GM19372 (cell line): ENCODE measurements around the gene MAGED1.
"Not testable (repeated sequence)": the region's sequence is repeated elsewhere in the genome, so short reads cannot be mapped to it uniquely, and the experiment has no call there.

ENCODE experiments used
- ATAC-seq: cut with Tn5 transposase; IDR thresholded peaks from one replicate; pipeline ENCODE4 v1.9.1; 2021; ENCODE audit warnings: mild to moderate bottlenecking, low read depth, moderate library complexity; ENCODE audit not compliant: unreplicated experiment

Gene MAGED1

DNA sequence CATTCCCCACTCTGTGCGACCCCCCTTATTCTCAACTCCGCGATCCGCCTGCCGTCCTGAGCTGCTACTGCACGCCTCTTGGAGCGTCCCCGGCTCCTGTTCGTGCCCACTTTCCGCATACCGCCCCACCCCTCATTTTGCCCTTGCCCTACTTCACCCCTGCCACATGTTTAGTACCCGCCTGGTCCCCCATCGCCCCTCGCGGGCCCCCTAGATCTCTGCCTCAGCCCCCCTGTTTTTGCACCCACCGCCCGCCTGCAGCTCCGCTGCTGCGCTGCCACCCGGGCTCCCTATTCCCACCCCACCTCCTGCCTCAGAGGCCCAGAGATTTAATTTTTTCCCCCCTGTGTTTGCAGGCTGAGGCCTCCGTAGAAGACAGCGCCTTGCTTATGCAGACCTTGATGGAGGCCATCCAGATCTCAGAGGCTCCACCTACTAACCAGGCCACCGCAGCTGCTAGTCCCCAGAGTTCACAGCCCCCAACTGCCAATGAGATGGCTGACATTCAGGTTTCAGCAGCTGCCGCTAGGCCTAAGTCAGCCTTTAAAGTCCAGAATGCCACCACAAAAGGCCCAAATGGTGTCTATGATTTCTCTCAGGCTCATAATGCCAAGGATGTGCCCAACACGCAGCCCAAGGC is 1.4 kb downstream of the MAGED1 start:
- peak; percentile 59 for ATAC-seq

- no peak for ATAC-seq
Measured at GRCh38 chrX:51896626-51897025, 3.2 kb downstream of the MAGED1 start.

- ATAC-seq: no peak
Measured at GRCh38 chrX:51899741-51900140, 6.3 kb downstream of the MAGED1 start.

GRCh38 chrX:51902510-51903050 is 9.2 kb downstream of the MAGED1 start:
- no peak for ATAC-seq

GRCh38 chrX:51905152-51905551 is 11.7 kb downstream of the MAGED1 start:
- not testable (repeated sequence) for ATAC-seq

GRCh38 chrX:51905711-51906110 is 12.3 kb downstream of the MAGED1 start:
- no peak for ATAC-seq

DNA sequence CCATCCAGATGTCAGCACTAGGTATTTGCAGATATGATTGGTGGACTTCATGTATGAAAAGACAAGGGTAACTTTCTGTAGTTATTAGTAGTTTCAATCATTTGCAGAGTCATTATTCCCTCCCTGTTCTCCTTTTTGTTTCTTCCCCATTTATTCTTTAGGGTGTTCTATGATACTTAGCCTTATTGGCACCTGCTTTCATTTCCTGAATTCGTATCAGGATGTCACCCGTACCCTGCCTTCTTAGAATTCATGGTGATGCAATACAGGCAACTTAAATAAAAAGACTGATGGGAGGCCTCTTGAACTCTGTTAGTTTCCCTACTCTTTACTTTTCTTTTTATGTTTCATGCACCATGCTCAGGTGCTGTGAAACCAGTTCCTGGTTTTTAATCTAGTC is 24.2 kb downstream of the MAGED1 start:
- ATAC-seq: no peak

- no peak for ATAC-seq
Measured at GRCh38 chrX:51922561-51922960, 29.1 kb downstream of the MAGED1 start.

GRCh38 chrX:51931566-51932150 is 38.2 kb downstream of the MAGED1 start:
- ATAC-seq: no peak
